Measurements from ENCODE around the gene RBM43. TPM values are rescaled to one million over a fixed set of nuclear protein-coding genes. Genes with fewer than 3 reads are reported as not detected.

The RBM43 gene
- total and polyA plus RNA-seq, 2 donors (not counting 1 experiment from before 2014, with no cell fraction given): 12.4 to 13.8 TPM

DNA sequence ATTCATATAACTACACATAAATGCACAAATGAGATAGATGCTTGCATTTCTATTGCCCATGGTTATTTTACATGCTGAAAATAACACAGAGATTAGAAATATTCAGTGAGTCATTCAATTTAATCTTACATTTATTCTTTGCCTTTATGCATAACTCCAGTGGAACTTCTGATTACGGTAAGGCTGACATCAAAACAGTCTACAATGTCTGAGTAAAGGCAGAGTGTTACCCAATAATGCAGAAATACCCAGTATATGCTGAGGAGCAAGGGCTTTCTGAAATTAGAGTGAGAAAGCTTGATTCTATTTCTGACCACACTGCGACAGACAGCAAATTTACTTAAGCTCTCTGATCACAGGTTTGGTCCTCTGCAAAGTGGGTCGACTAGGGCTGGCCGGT, 18.6 kb upstream of the RBM43 start:
- H2AFZ ChIP-seq (ENCODE audit: low read length): no peak overlapping the region

DNA sequence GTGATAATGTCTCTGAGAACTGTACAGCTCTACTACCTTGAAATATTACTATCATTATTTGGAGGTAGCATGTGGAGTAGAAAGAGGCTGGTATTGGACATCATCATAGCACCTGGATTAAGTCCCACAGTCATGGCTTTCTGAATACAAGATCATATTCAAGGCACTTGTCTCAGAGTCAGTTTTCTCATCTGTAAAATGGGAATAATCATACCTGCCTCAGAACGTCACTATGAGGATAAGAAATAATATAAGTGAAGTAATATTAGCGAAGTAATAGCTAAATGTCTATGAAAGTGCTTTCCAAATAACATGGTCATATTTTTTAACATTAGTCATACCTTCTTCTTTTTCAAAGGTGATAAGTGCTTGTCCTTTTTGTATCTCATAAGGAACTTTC, 16.8 kb upstream of the RBM43 start:
- Histone ChIP-seq H3K27ac (ENCODE audit: insufficient read depth, low read length) (no peak overlapping the region), H3K79me2 (ENCODE audit: control insufficient read depth, insufficient read depth, low read length) (no peaks in the 10 kb centered on the region), H3K36me3 (ENCODE audit: control insufficient read depth, insufficient read depth, low read length) (no peaks in the 10 kb centered on the region), H3K4me2 (ENCODE audit: extremely low read depth, insufficient read depth, low read length) (no peak overlapping the region), H3K9ac (ENCODE audit: insufficient read depth, low read length) (no peak overlapping the region), H2AFZ (ENCODE audit: low read length) (no peak overlapping the region), H3K9me3 (ENCODE audit: control insufficient read depth, insufficient read depth, low read depth, low read length) (no peaks in the 10 kb centered on the region), H3K4me3 (replicated peaks in 1 of 4; ENCODE audit: control extremely low read depth in 1 of 4, insufficient read depth in 1 of 4, low read depth in 3 of 4, low read length in 4 of 4) (no peak overlapping the region), H3K4me1 (ENCODE audit: control insufficient read depth, extremely low read depth, insufficient read depth, low read length) (no peaks in the 10 kb centered on the region), H3K27me3 (ENCODE audit: control insufficient read depth, insufficient read depth, low read length) (no peaks in the 10 kb centered on the region), H4K20me1 (ENCODE audit: control insufficient read depth, extremely low read depth, insufficient read depth, low read length) (no peaks in the 10 kb centered on the region)
- no peak for TF ChIP-seq EZH2 (IDR thresholded peaks at IDR 0.05; ENCODE audit: low read length, missing control alignments)
- no peak for TF ChIP-seq CTCF (conservative IDR thresholded peaks at IDR 0.05 in 1 of 2, IDR thresholded peaks at IDR 0.05 in 1 of 2; ENCODE audit: low read depth in 1 of 2, low read length in 2 of 2)
- no peak for DNase-seq (ENCODE audit: low read depth in 2 of 2)

More for the DNA sequence above, 18.6 kb upstream of the RBM43 start:
- H3K4me3 ChIP-seq (replicated peaks in 1 of 4; ENCODE audit: control extremely low read depth in 1 of 4, insufficient read depth in 1 of 4, low read depth in 3 of 4, low read length in 4 of 4): no peak overlapping the region
- H3K27ac ChIP-seq (ENCODE audit: insufficient read depth, low read length): no peak overlapping the region
- no peak overlapping the region for H3K4me2 ChIP-seq (ENCODE audit: extremely low read depth, insufficient read depth, low read length)
- peak; percentile 39 to 48 for DNase-seq (ENCODE audit: low read depth in 2 of 2)
- H3K27me3 ChIP-seq (ENCODE audit: control insufficient read depth, insufficient read depth, low read length): no peaks in the 10 kb centered on the region
- no peaks in the 10 kb centered on the region for H3K36me3 ChIP-seq (ENCODE audit: control insufficient read depth, insufficient read depth, low read length)
- no peaks in the 10 kb centered on the region for H3K4me1 ChIP-seq (ENCODE audit: control insufficient read depth, extremely low read depth, insufficient read depth, low read length)
- no peak overlapping the region for H3K9ac ChIP-seq (ENCODE audit: insufficient read depth, low read length)
- no peaks in the 10 kb centered on the region for H3K79me2 ChIP-seq (ENCODE audit: control insufficient read depth, insufficient read depth, low read length)
- no peaks in the 10 kb centered on the region for H4K20me1 ChIP-seq (ENCODE audit: control insufficient read depth, extremely low read depth, insufficient read depth, low read length)
- no peak for TF ChIP-seq EZH2 (IDR thresholded peaks at IDR 0.05; ENCODE audit: low read length, missing control alignments)
- no peaks in the 10 kb centered on the region for H3K9me3 ChIP-seq (ENCODE audit: control insufficient read depth, insufficient read depth, low read depth, low read length)

DNA sequence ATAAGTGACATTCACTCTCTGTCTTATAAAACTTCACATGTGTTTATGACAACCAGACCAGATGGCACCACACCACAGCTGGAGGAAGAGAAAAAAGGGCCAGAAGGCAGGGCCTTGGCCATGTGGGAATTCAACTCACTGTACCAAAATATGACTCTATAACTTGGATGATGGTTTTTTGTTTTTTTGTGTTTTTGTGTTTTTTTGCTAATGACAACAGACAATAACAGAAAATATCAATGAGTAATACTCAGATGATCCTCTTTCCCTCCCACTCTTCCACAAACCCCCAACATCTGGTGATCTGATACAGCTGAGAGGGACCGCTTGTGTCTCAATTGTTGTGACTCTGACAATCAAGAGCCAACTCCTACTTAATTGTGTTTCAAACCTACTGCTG, 15.4 kb upstream of the RBM43 start:
- no peak for TF ChIP-seq CTCF (conservative IDR thresholded peaks at IDR 0.05 in 1 of 2, IDR thresholded peaks at IDR 0.05 in 1 of 2; ENCODE audit: low read depth in 1 of 2, low read length in 2 of 2)
- no peak for TF ChIP-seq EZH2 (IDR thresholded peaks at IDR 0.05; ENCODE audit: low read length, missing control alignments)
- Histone ChIP-seq H3K9ac (ENCODE audit: insufficient read depth, low read length) (no peak overlapping the region), H3K4me2 (ENCODE audit: extremely low read depth, insufficient read depth, low read length) (no peak overlapping the region), H2AFZ (ENCODE audit: low read length) (no peak overlapping the region), H3K79me2 (ENCODE audit: control insufficient read depth, insufficient read depth, low read length) (no peaks in the 10 kb centered on the region), H3K36me3 (ENCODE audit: control insufficient read depth, insufficient read depth, low read length) (no peaks in the 10 kb centered on the region), H3K4me1 (ENCODE audit: control insufficient read depth, extremely low read depth, insufficient read depth, low read length) (no peaks in the 10 kb centered on the region), H3K27me3 (ENCODE audit: control insufficient read depth, insufficient read depth, low read length) (no peaks in the 10 kb centered on the region), H3K4me3 (replicated peaks in 1 of 4; ENCODE audit: control extremely low read depth in 1 of 4, insufficient read depth in 1 of 4, low read depth in 3 of 4, low read length in 4 of 4) (no peak overlapping the region), H3K9me3 (ENCODE audit: control insufficient read depth, insufficient read depth, low read depth, low read length) (no peaks in the 10 kb centered on the region), H3K27ac (ENCODE audit: insufficient read depth, low read length) (no peak overlapping the region), H4K20me1 (ENCODE audit: control insufficient read depth, extremely low read depth, insufficient read depth, low read length) (no peaks in the 10 kb centered on the region)
- DNase-seq (ENCODE audit: low read depth in 2 of 2): no peak
